GM12873 (cell line): ENCODE measurements around the gene MRM1.

ENCODE experiments used
- CTCF ChIP-seq: IDR thresholded peaks from 2 replicates; pipeline ENCODE4 v1.5.1; 2012; ENCODE audit warnings: low read depth, mild to moderate bottlenecking, moderate library complexity, low read length, control low read depth; ENCODE audit not compliant: insufficient read depth; ENCODE audit errors: missing control alignments

Gene MRM1

GRCh38 chr17:36586138-36586537, 15.2 kb upstream of the MRM1 start:
- TF ChIP-seq CTCF = no peak

- no peak for TF ChIP-seq CTCF
Measured at GRCh38 chr17:36590082-36590481, 11.3 kb upstream of the MRM1 start.

- TF ChIP-seq CTCF = no peak
Measured at GRCh38 chr17:36591434-36592315, 9.7 kb upstream of the MRM1 start, which contains the start of gene DHRS11. TSS of gene DHRS11 (plus strand) at chr17:36591879. CDS start at chr17:36592010, 131 bp downstream.

DNA sequence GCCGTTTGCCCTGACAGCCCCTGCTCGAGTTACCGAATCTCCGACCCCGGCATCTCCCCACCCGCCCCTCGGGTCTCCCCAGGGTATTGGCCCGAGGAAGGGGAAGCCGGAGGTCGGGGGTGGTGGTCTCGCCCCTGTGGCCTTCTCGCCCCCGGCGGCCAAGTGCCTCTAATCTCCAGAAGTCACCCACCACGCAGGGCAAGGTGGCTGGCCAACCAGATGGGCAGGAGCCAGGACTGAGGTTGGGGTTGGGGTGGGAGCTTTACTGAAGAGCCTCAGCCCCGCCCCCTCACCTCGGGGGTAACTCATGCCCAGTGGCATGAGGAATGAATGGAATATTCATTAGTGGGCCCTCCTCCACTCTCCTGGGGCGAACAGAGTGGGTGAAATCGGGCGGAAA, 9.1 kb upstream of the MRM1 start:
- TF ChIP-seq CTCF = no peak

GRCh38 chr17:36592716-36593321, 8.6 kb upstream of the MRM1 start:
- TF ChIP-seq CTCF = no peak

GRCh38 chr17:36593656-36594316, 7.6 kb upstream of the MRM1 start:
- no peak for TF ChIP-seq CTCF
